Gastroesophageal sphincter (tissue), 3 donors: ENCODE measurements around the gene EIF5.

ENCODE experiments used
- EP300 ChIP-seq: sonication (generic); formaldehyde crosslinking; IDR thresholded peaks from one replicate; pipeline ENCODE4 v1.6.1; 2017; ENCODE audit warnings: antibody characterized with exemption, mild to moderate bottlenecking
- POLR2AphosphoS5 ChIP-seq: sonication (generic); formaldehyde crosslinking; IDR thresholded peaks from one replicate; pipeline ENCODE4 v1.6.1; 2017; ENCODE audit warnings: antibody characterized with exemption
- TF ChIP-seq, protein P1 (sequence below), 4 experiments: fragments of 200-600 bp in 2 of 4; fragments of 450-650 bp in 2 of 4; sonication (generic) in 1 of 4; IDR thresholded peaks; one replicate each; pipeline ENCODE4 v1.5.1; 2017 to 2019; ENCODE audit warnings: antibody characterized with exemption in 4 of 4, mild to moderate bottlenecking in 2 of 4, moderate library complexity in 2 of 4

DNA sequence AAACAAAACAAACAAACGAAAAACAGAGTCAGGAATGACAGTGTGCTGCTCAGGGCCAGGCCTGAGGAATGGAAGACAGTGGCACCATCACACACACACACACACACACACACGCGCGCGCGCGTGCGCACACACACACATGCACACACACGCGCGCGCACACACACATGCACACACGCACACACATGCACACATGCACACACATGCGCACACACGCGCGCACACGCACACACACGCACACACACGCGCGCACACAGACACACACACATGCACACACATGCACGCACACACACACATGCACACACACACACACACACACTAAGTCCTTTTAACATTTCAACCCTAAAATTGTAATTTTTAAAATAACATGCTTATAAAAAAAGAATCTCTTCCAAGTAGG is 38.0 kb downstream of the EIF5 start:
- TF ChIP-seq, protein P1, sequence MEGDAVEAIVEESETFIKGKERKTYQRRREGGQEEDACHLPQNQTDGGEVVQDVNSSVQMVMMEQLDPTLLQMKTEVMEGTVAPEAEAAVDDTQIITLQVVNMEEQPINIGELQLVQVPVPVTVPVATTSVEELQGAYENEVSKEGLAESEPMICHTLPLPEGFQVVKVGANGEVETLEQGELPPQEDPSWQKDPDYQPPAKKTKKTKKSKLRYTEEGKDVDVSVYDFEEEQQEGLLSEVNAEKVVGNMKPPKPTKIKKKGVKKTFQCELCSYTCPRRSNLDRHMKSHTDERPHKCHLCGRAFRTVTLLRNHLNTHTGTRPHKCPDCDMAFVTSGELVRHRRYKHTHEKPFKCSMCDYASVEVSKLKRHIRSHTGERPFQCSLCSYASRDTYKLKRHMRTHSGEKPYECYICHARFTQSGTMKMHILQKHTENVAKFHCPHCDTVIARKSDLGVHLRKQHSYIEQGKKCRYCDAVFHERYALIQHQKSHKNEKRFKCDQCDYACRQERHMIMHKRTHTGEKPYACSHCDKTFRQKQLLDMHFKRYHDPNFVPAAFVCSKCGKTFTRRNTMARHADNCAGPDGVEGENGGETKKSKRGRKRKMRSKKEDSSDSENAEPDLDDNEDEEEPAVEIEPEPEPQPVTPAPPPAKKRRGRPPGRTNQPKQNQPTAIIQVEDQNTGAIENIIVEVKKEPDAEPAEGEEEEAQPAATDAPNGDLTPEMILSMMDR (IDR thresholded peaks at IDR 0.05): no peak
- TF ChIP-seq EP300 (no peak), POLR2AphosphoS5 (no peak)
